Measurements from ENCODE around the gene TPM3. TPM values are rescaled to one million over a fixed set of nuclear protein-coding genes. Genes with fewer than 3 reads are reported as not detected.

TPM3 gene
- total and polyA plus RNA-seq, 9 of the 15 experiments (the other 6 are each of a cell fraction or from before 2014, with no cell fraction given): 202 to 604 (median 421) TPM

DNA sequence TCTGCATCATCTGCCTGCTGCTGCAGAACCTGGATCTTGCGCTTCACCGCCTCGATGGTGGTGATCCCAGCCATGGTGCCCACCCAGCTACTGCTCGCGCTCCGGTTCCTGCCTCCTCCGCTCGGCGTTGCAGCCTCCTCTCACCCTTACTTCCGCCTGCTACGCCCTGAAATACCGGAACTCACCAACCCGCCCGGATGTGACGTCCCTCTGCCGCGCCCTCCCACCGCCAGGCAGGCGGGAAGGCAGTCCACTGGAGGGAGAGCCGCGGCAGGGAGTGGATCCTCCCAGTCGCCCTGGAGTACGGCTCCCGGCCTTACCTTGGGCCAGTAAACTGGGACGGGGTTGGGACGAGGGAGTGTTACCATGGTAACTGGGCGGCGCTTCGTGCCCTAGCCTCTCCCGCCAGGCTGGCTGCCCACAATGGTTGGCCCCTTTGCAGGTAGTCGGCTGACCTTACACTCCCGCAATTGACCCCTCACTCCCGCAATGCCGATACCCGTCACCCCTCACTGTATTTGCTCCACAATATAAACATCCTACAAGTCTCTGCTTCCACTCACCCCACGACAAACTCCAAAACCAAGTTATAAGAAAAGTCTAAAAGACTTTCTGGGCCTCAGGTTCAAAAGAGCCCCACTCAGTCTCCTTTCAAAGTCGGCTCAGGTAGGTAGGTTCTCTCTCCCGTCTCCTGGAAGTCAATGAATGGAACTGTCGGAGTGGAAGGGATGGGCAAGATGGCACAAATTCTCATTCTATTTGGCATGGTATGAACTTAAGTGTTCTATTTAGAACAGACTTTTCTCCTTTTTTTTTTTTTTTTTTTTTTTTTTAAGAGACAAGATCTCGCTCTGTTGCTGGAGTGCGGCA is 8.6 kb downstream of the TPM3 start (continued):
- TF ChIP-seq BCLAF1 (IDR thresholded peaks at IDR 0.05; ENCODE audit: borderline replicate concordance in 1 of 2, control insufficient read depth in 1 of 2, low read depth in 2 of 2, low read length in 1 of 2) (0 out of 4 replicates have a peak, but pooled peaks of 1 of the 2 experiments have one; percentile 16), NELFE (IDR thresholded peaks at IDR 0.05; ENCODE audit: insufficient read depth, insufficient read length) (no peak), KHSRP (IDR thresholded peaks at IDR 0.05) (no peak), ASH1L (IDR thresholded peaks at IDR 0.05; ENCODE audit: borderline replicate concordance, low read depth, partially characterized antibody) (peak; percentile 19), TBL1XR1 (IDR thresholded peaks at IDR 0.05; ENCODE audit: low read length in 2 of 2) (no peak), RBM34 (IDR thresholded peaks at IDR 0.05; ENCODE audit: borderline replicate concordance, insufficient read depth, low read length) (no peak), TEAD1 (CRISPR knock-in tag; IDR thresholded peaks at IDR 0.05) (peak in 1 of 2 experiments; percentile 79; a peak in 1 of 4 replicates), MAFF (IDR thresholded peaks at IDR 0.05; ENCODE audit: low read length) (no peak)
- TF ChIP-seq, protein P1, sequence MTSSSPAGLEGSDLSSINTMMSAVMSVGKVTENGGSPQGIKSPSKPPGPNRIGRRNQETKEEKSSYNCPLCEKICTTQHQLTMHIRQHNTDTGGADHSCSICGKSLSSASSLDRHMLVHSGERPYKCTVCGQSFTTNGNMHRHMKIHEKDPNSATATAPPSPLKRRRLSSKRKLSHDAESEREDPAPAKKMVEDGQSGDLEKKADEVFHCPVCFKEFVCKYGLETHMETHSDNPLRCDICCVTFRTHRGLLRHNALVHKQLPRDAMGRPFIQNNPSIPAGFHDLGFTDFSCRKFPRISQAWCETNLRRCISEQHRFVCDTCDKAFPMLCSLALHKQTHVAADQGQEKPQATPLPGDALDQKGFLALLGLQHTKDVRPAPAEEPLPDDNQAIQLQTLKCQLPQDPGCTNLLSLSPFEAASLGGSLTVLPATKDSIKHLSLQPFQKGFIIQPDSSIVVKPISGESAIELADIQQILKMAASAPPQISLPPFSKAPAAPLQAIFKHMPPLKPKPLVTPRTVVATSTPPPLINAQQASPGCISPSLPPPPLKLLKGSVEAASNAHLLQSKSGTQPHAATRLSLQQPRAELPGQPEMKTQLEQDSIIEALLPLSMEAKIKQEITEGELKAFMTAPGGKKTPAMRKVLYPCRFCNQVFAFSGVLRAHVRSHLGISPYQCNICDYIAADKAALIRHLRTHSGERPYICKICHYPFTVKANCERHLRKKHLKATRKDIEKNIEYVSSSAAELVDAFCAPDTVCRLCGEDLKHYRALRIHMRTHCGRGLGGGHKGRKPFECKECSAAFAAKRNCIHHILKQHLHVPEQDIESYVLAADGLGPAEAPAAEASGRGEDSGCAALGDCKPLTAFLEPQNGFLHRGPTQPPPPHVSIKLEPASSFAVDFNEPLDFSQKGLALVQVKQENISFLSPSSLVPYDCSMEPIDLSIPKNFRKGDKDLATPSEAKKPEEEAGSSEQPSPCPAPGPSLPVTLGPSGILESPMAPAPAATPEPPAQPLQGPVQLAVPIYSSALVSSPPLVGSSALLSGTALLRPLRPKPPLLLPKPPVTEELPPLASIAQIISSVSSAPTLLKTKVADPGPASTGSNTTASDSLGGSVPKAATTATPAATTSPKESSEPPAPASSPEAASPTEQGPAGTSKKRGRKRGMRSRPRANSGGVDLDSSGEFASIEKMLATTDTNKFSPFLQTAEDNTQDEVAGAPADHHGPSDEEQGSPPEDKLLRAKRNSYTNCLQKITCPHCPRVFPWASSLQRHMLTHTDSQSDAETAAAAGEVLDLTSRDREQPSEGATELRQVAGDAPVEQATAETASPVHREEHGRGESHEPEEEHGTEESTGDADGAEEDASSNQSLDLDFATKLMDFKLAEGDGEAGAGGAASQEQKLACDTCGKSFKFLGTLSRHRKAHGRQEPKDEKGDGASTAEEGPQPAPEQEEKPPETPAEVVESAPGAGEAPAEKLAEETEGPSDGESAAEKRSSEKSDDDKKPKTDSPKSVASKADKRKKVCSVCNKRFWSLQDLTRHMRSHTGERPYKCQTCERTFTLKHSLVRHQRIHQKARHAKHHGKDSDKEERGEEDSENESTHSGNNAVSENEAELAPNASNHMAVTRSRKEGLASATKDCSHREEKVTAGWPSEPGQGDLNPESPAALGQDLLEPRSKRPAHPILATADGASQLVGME (CRISPR knock-in tag; IDR thresholded peaks at IDR 0.05): peak; percentile 3; the same call in 1 of the 2 replicates
- TF ChIP-seq, protein P2, sequence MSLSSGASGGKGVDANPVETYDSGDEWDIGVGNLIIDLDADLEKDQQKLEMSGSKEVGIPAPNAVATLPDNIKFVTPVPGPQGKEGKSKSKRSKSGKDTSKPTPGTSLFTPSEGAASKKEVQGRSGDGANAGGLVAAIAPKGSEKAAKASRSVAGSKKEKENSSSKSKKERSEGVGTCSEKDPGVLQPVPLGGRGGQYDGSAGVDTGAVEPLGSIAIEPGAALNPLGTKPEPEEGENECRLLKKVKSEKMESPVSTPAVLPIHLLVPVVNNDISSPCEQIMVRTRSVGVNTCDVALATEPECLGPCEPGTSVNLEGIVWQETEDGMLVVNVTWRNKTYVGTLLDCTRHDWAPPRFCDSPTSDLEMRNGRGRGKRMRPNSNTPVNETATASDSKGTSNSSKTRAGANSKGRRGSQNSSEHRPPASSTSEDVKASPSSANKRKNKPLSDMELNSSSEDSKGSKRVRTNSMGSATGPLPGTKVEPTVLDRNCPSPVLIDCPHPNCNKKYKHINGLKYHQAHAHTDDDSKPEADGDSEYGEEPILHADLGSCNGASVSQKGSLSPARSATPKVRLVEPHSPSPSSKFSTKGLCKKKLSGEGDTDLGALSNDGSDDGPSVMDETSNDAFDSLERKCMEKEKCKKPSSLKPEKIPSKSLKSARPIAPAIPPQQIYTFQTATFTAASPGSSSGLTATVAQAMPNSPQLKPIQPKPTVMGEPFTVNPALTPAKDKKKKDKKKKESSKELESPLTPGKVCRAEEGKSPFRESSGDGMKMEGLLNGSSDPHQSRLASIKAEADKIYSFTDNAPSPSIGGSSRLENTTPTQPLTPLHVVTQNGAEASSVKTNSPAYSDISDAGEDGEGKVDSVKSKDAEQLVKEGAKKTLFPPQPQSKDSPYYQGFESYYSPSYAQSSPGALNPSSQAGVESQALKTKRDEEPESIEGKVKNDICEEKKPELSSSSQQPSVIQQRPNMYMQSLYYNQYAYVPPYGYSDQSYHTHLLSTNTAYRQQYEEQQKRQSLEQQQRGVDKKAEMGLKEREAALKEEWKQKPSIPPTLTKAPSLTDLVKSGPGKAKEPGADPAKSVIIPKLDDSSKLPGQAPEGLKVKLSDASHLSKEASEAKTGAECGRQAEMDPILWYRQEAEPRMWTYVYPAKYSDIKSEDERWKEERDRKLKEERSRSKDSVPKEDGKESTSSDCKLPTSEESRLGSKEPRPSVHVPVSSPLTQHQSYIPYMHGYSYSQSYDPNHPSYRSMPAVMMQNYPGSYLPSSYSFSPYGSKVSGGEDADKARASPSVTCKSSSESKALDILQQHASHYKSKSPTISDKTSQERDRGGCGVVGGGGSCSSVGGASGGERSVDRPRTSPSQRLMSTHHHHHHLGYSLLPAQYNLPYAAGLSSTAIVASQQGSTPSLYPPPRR (CRISPR knock-in tag; IDR thresholded peaks at IDR 0.05; ENCODE audit: borderline replicate concordance): no peak

All from K562 (cell line).